Measurements from ENCODE around the gene P2RX7.
"Not testable (repeated sequence)": the region's sequence is repeated elsewhere in the genome, so short reads cannot be mapped to it uniquely, and the experiment has no call there.

P2RX7 gene

GRCh38 chr12:121176826-121177529, 44.3 kb downstream of the P2RX7 start:
- DNase-seq = no peak

- no peak for DNase-seq
These were observed 48.5 kb downstream of the P2RX7 start for GRCh38 chr12:121181181-121181580.

GRCh38 chr12:121182222-121182893, 49.7 kb downstream of the P2RX7 start:
- no peak for DNase-seq

DNA sequence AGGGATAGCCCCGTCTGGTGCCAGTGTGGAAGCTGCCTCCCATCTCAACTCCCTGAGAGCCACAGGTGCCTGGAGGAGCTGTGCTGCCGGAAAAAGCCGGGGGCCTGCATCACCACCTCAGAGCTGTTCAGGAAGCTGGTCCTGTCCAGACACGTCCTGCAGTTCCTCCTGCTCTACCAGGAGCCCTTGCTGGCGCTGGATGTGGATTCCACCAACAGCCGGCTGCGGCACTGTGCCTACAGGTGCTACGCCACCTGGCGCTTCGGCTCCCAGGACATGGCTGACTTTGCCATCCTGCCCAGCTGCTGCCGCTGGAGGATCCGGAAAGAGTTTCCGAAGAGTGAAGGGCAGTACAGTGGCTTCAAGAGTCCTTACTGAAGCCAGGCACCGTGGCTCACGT, 51.7 kb downstream of the P2RX7 start:
- no peak for DNase-seq

- DNase-seq = peak; percentile 63
These were observed 52.6 kb downstream of the P2RX7 start for GRCh38 chr12:121184984-121185889.

DNA sequence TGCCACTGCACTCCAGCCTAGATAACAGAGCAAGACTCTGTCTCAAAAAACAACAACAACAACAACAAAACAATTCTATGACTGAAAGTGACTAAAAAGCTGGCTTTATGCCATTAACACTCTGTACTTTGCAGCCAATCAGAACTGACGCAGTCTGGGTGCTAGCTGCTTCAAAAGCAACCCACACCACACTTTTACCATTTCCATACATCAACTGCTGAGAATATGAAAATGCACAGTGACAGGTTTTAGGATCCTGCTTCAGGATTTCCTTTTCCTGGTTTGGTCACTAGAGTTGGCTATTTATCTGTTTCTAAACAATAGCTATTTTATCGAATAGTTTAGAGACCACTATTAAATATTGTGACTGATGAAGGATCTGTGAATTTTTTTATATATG, 54.1 kb downstream of the P2RX7 start:
- no peak for DNase-seq

DNA sequence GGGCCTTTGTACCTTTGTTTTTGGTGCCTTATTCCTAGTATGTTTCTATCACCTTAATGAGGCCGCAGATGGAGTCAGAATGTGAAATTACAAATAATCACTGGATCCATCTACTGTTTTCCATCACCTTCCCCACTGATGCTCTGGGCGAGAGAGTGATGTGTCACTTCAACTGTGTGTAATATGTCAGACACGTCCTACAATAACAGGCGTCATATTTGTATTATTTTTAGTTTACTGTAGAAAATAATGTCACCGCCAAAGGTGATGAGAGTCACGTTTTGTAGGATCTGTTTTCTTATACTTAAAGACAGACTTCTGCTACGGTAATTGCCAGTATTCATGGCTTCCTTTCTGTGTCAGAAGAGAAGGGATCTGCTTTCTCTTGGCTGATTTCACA, 54.8 kb downstream of the P2RX7 start:
- DNase-seq = no peak

- no peak for DNase-seq
These were observed 55.6 kb downstream of the P2RX7 start for GRCh38 chr12:121188227-121188626.

DNA sequence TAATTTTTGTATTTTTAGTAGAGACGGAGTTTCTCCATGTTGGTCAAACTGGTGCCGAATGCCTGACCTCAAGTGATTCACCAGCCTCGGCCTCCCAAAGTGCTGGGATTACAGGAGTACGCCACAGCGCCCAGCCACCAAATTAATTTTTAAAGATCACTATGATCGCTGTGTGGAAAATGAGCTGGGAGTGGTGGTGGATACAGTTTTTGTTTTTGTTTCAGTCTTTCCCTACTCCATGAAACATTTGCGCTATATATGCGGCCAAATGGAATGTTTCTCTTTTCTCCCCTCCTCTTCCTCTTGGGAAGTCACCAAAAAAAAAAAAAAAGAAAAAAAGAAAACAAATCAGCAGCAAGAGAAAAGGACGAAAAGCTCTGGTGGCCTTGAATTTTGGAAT, 56.5 kb downstream of the P2RX7 start:
- DNase-seq = no peak

GRCh38 chr12:121189619-121190155, 57.0 kb downstream of the P2RX7 start:
- peak; percentile 34 for DNase-seq

DNA sequence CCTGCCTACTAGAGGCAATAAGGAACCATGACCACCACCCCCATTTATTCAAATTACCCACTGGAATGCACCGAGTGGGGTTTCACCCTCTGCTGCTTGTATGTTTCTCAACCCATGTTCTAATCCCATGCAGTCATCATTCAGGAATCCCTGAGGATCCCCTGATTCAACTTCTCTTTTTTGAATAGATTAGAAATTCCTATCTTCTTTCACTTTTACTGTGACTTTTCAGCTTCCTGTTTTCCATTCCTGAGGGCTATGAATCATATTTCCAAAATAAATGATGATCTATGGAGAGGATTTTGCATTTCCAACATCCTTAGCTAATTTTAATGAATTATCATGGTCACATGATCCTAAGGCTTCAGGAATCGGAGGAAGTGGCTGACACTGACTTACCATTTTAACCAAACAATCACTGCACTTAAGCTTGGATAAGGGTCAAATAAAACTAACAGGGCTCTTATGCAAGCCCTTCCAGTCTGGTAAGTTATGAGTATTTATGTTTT, 57.9 kb downstream of the P2RX7 start:
- DNase-seq = peak; percentile 76

- no peak for DNase-seq
These were observed 58.5 kb downstream of the P2RX7 start for GRCh38 chr12:121191151-121191550.

DNA sequence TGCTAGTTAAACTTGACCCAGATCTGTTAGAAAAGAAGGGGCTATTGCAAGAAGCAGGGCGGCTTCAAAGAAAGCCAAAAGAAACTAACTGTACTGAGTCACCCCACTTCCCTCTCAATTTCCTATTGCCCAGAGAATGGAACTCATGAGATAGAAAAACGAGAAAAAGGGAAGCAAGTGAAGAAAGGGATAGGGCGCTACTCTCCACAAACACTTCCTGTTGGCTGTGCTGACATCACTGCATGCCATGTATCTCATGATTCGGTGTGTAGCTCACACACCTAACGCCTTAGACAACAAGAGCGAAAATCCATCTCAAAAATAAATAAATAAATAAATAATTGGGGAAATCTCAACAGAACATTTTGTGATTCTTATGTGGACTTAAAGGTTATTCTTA, 64.2 kb downstream of the P2RX7 start:
- peak; percentile 65 for DNase-seq

DNA sequence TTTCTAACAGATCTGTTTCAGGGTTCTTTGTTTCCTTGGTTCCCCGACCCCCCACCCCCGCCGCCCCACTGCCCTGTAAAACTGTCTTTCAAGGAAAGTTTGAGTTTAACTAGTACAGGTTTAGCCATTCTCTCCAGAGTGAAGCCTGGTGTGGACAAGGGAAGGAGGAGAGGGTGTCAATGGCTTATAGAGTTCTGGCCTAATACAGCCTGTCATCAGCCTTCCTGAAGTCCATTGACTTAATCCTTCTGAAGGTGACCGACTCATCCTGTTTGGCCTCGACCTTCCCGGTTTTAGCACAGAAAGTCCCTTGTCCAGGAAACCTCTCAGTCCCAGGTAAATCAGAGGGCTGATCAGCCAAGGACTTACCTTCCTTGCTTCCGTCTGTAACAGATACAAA, 66.3 kb downstream of the P2RX7 start:
- peak; percentile 68 for DNase-seq

GRCh38 chr12:121201140-121201539, 68.5 kb downstream of the P2RX7 start:
- DNase-seq = not testable (repeated sequence)

- DNase-seq = peak; percentile 90
These were observed 70.0 kb downstream of the P2RX7 start for GRCh38 chr12:121202407-121203355.

- no peak for DNase-seq
These were observed 70.8 kb downstream of the P2RX7 start for GRCh38 chr12:121203482-121203881.

- no peak for DNase-seq
These were observed 72.8 kb downstream of the P2RX7 start for GRCh38 chr12:121205491-121205890.

DNA sequence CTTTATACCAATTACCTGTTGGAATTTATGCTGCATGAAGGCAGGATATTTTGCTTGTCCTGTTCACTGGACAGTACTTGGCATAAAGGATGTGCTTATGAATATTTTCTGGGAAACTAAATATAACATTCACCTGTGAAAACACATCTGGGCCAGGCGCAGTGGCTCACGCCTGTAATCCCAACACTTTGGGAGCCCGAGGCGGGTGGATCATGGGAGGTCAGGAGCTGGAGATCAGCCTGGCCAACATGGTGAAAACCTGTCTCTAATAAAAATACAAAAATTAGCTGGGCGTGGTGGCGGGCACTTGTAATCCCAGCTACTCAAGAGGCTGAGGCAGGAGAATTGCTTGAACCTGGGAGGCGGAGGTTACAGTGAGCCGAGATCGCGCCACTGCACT, 75.9 kb downstream of the P2RX7 start:
- not testable (repeated sequence) for DNase-seq

- DNase-seq = no peak
These were observed 76.5 kb downstream of the P2RX7 start for GRCh38 chr12:121209221-121209620.

GRCh38 chr12:121209624-121210572, 77.2 kb downstream of the P2RX7 start, which contains the start of gene P2RX4:
Gene P2RX4, plus strand, starts transcription at chr12:121210129. Its CDS starts 36 bp downstream, at chr12:121210165.
- peak; percentile 95 for DNase-seq

Data from OCI-M1 (cell line).